Astrocyte of the cerebellum (primary cell): ENCODE data around the gene THOP1.
"Not testable (repeated sequence)": the region's sequence is repeated elsewhere in the genome, so short reads cannot be mapped to it uniquely, and the experiment has no call there.

Experiments
- DNase-seq: peaks from one replicate; pipeline ENCODE4 v3.0.0-alpha.2; 2011; ENCODE audit warnings: low read depth
- H3K4me3 ChIP-seq: 2 replicates; pipeline ENCODE4 v1.5.1; 2011; ENCODE audit warnings: mild to moderate bottlenecking, low read depth, low read length, moderate library complexity
- in situ Hi-C: cut with HindIII; loops from 2 replicates; pipeline ENCODE4 v1.10.0; 2017; ENCODE audit warnings: low sequenced_read_pairs
- TF ChIP-seq, protein P1 (sequence below): IDR thresholded peaks from 2 replicates; pipeline ENCODE4 v1.5.1; 2012; ENCODE audit warnings: low read length, low read depth, moderate library complexity, mild to moderate bottlenecking; ENCODE audit errors: missing control alignments

Gene THOP1

GRCh38 chr19:2788237-2788636 is 2.9 kb downstream of the THOP1 start:
- in situ Hi-C loops = no loop called here
- H3K4me3 ChIP-seq = no peak overlapping the region
- TF ChIP-seq, protein P1, sequence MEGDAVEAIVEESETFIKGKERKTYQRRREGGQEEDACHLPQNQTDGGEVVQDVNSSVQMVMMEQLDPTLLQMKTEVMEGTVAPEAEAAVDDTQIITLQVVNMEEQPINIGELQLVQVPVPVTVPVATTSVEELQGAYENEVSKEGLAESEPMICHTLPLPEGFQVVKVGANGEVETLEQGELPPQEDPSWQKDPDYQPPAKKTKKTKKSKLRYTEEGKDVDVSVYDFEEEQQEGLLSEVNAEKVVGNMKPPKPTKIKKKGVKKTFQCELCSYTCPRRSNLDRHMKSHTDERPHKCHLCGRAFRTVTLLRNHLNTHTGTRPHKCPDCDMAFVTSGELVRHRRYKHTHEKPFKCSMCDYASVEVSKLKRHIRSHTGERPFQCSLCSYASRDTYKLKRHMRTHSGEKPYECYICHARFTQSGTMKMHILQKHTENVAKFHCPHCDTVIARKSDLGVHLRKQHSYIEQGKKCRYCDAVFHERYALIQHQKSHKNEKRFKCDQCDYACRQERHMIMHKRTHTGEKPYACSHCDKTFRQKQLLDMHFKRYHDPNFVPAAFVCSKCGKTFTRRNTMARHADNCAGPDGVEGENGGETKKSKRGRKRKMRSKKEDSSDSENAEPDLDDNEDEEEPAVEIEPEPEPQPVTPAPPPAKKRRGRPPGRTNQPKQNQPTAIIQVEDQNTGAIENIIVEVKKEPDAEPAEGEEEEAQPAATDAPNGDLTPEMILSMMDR = no peak
- DNase-seq = no peak

- no peak overlapping the region for H3K4me3 ChIP-seq
- in situ Hi-C loops = no loop called here
- no peak for DNase-seq
- TF ChIP-seq, protein P1 = no peak
These were observed 4.9 kb downstream of the THOP1 start for GRCh38 chr19:2790194-2790556.

- DNase-seq = no peak
- TF ChIP-seq, protein P1 = no peak
- in situ Hi-C loops = no loop called here
- no peak overlapping the region for H3K4me3 ChIP-seq
These were observed 5.4 kb downstream of the THOP1 start for GRCh38 chr19:2790557-2791271.

DNA sequence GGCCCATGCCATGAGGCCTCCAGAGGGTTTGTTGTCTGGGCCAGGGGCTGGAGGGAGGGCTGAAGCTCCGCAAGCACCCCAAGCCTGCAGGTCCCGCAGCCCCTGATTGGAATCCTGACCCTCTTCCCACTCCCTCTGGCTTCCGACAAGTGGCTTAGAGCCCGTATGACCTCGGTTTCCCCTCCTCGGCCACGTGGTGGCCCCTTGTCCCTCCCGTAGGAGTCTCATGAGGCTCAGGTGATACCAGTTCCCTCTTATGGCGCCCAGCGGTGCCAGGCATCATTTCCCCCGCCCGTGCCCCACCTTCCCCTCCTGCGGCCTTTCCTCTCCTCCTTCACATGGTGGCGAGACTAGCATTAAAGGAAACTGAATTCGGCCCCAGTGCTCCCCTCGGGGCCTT is 6.1 kb downstream of the THOP1 start:
- in situ Hi-C loops = no loop called here
- DNase-seq = no peak
- TF ChIP-seq, protein P1 = no peak
- no peak overlapping the region for H3K4me3 ChIP-seq

DNA sequence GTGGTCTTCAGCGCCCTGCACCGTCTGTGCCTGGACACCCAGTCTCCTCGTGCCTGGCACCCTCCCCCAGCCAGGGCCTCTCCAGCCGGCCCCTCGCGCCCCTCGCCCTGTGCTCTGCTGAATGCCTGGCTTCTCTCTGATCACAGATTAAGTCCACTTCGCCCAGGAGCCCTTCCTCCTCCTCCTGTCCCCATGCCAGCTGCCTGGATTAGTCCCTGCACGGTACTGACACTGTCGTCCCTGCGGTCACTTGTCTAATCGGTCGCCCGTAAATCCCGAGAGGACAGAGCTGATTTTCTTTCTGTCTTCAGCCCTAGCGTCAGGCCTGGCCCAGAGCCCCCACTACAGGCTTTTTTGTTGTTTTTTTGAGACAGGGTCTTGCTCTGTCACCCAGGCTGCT is 6.6 kb downstream of the THOP1 start:
- no peak overlapping the region for H3K4me3 ChIP-seq
- TF ChIP-seq, protein P1 = no peak
- in situ Hi-C loops = no loop called here
- no peak for DNase-seq

DNA sequence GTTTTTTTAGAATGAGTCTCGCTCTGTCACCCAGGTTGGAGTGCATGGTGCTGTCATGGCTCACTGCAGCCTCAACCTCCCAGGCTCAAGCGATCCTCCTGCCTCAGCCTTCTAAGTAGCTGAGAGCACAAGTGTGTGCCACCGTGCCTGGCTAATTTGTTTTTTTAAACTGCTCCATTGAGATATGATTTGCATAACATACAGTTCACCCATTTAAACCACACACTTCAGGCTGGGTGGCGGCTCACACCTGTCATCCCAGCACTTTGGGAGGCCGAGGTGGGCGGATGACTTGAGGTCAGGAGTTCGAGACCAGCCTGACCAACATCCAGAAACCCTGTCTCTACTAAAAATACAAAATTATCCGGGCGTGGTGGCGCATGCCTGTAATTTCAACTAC is 7.4 kb downstream of the THOP1 start:
- DNase-seq = not testable (repeated sequence)

DNA sequence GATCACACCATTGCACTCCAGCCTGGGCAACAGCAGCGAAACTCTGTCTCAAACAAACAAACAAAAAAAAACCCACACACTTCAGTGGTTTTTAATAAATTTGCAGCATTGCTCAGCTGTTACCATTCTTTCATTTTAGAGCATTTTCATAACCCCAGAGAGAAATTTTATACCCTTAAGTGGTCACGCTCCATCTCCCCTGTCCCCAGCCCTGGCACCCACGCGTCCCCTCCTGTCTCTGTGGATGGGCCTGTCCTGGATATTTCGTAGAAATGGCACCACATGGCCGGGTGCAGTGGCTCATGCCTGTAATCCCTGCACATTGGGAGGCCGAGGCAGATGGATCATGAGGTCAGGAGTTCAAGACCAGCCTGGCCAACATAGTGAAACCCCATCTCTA is 7.8 kb downstream of the THOP1 start:
- TF ChIP-seq, protein P1 = no peak
- in situ Hi-C loops = no loop called here
- H3K4me3 ChIP-seq = no peak overlapping the region
- no peak for DNase-seq

More for the DNA sequence above, 7.4 kb downstream of the THOP1 start:
- in situ Hi-C loops, H3K4me3 ChIP-seq: not testable (repeated sequence)
